HG02885 (cell line): ENCODE results near the gene MED14.
A peak's percentile ranks its signal among the peaks of the same experiment; 100 is the strongest.
"Not testable (repeated sequence)": the region's sequence is repeated elsewhere in the genome, so short reads cannot be mapped to it uniquely, and the experiment has no call there.

ENCODE experiments used
- ATAC-seq: cut with Tn5 transposase; IDR thresholded peaks from one replicate; pipeline ENCODE4 v1.9.1; 2021; ENCODE audit warnings: mild to moderate bottlenecking; ENCODE audit not compliant: unreplicated experiment, poor library complexity

Gene MED14

GRCh38 chrX:40735325-40736169 lies at the start of gene MED14:
MED14 (minus strand) TSS chrX:40735542; CDS start chrX:40735412, 130 bp downstream.
- peak; percentile 89 for ATAC-seq

- ATAC-seq = no peak
Observed at GRCh38 chrX:40784516-40785151, 49.3 kb upstream of the MED14 start.

- ATAC-seq = not testable (repeated sequence)
Observed at GRCh38 chrX:40782644-40783259, 47.4 kb upstream of the MED14 start.

GRCh38 chrX:40780951-40781350 lies 45.6 kb upstream of the MED14 start:
- no peak for ATAC-seq

DNA sequence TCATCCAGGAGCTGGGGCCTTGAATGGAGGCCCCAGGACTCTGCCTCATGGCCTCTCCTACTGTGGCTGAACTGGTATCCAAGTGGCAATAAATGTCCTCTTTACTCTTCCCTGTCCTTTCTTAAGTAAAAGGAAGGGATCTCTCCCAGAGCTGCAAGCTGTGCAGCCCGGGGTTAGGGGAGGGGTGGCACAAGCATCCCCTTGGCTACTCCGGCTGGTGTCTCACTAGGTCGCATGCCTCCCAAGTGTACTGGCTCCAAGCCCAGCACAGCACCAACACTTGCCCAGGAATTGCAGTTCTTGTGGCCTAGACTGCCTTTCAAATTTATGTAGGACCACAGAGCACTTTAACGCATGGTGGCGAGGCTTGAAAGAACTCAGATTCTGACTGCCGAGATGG lies 44.7 kb upstream of the MED14 start:
- ATAC-seq = no peak

GRCh38 chrX:40778861-40779575 lies 43.7 kb upstream of the MED14 start:
- ATAC-seq = no peak

GRCh38 chrX:40773809-40774208 lies 38.5 kb upstream of the MED14 start:
- ATAC-seq = no peak

DNA sequence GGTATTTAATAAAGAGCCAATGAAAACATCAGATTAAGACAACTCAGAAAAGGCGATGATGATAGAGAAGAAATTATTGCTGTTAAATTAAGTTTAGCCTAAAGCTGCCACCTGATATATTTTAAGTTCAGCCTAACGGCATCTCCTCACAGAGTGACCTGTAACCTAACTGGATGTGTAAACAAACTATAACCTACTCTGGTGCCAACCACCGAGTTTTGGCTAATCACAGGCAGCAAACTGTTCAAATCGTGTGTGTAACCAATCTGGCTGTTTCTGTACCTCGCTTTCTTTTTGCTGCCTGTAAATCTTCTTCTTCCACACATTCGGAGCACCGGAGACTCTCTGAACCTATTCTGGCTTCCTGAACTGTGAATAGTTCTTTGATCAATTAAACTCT lies 37.8 kb upstream of the MED14 start:
- ATAC-seq = no peak

DNA sequence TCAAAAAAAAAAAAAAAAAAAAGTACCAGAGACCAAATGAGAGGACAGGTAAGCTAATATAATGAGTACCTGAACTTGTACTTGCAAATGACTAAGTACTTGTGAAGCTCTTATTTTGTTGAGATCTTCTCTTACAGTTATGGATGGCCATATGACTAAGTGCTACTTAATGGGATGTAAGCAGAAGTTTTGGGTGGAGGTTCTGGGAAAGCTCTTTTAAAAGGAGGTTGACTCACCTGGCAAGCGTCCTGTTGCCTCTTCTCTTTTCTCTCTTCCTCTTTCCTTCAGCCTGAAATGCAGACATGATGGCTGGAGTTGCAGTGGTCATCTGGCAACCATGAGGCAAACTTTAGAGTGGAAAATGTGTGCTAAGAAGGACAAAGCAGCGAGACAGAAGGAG lies 36.9 kb upstream of the MED14 start:
- no peak for ATAC-seq

DNA sequence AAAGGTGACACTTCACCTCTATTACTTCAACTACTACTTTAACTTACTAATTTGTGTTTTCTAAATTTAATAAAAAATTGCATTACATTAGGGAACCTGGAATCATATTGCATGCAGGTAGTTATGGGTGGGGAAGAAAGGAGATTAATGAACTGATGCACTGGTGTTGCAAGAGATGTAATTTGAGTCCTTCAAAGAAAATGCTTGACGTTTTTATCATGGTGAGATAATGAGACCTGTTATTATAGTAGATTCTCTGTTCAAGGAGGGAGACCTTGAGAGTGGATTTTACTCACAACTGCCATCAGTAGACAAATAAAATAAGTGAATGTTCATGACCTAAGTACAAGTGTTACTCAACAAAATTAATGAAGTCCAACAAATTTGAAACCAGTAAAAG lies 26.4 kb upstream of the MED14 start:
- ATAC-seq = no peak

DNA sequence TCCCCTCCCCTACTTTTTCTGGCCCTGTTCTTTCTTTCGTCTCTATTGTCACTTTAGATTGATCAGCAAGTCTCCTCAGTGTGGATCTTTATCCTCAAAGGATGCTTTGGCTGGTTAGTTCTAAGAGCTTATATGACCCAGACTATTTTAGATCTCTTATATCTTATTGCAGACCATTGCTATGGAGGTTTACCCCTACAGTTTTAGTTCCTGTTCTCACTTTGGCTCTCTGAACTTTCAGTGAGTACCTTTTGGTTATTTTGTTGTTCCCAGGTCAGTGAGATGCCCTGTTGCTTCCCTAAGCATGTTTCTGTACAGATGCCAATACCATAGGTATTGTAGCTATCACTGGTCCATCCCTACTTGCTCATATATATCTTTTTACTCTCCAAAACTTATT lies 24.0 kb upstream of the MED14 start:
- no peak for ATAC-seq

GRCh38 chrX:40757058-40757457 lies 21.7 kb upstream of the MED14 start:
- no peak for ATAC-seq

GRCh38 chrX:40755291-40756249 lies 20.2 kb upstream of the MED14 start:
- no peak for ATAC-seq

GRCh38 chrX:40749681-40750494 lies 14.5 kb upstream of the MED14 start:
- ATAC-seq = peak; percentile 50

DNA sequence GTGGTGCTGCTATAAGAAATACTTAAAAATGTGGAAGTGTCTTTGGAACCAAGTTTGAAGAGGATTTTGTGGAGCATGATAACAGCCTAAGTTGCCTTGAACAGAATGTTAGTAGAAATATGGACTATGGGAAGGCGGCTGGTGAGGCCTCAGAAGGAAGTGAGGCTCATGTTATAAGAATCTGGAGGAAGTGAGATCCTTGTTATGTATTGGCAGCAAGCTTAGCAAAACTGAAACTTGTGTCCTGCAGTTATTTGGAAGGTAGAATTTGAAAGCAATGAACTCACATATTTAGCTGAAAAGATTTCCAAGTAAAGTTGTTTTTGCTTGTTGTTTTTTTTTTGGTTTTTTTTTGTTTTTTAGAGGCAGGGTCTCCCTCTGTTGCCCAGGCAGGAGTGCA lies 13.6 kb upstream of the MED14 start:
- ATAC-seq = no peak

- ATAC-seq = no peak
Observed at GRCh38 chrX:40746521-40746920, 11.2 kb upstream of the MED14 start.

DNA sequence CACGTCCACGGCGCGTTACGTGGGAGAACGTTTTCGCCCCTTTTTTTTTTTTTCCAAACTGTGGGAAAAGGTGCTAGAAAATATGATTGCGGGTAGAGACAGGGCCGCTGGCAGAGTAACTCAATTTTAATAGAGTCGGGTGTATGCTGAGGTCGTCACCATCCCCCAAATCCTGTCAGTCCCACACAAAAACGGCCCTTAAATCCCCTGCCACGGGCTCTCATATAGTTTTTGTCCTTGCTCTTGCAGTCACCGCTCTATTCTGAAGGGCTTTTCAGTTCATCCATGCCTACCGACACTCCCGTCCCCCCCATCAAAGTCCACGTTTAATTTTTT lies 796 bp upstream of the MED14 start:
- ATAC-seq = no peak

GRCh38 chrX:40734971-40735324 lies 394 bp downstream of the MED14 start:
- no peak for ATAC-seq

- ATAC-seq = no peak
Observed at GRCh38 chrX:40733706-40734105, 1.6 kb downstream of the MED14 start.
